ENCODE results near the gene F5.

DNA sequence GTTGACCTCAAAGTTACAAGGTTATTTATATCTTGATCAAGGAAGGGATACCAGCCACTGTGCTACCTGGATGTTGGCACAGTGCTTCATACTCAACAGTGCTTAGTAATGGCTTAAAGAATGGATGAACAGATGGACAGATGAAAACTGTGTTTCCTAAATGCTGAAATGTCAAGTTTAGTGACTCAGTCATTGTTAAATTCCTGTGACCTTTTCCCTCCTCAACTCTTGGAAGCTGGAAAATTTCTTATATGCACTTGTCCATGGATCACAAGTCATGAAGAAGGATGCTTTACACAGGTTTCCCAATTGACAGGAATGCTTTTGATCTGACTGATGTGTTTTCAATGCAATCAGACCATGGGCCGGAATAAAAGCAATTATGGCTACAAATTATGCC is 60.9 kb downstream of the F5 start:
- no peak for TF ChIP-seq POLR2A (IDR thresholded peaks at IDR 0.05)
- TF ChIP-seq, protein P1, sequence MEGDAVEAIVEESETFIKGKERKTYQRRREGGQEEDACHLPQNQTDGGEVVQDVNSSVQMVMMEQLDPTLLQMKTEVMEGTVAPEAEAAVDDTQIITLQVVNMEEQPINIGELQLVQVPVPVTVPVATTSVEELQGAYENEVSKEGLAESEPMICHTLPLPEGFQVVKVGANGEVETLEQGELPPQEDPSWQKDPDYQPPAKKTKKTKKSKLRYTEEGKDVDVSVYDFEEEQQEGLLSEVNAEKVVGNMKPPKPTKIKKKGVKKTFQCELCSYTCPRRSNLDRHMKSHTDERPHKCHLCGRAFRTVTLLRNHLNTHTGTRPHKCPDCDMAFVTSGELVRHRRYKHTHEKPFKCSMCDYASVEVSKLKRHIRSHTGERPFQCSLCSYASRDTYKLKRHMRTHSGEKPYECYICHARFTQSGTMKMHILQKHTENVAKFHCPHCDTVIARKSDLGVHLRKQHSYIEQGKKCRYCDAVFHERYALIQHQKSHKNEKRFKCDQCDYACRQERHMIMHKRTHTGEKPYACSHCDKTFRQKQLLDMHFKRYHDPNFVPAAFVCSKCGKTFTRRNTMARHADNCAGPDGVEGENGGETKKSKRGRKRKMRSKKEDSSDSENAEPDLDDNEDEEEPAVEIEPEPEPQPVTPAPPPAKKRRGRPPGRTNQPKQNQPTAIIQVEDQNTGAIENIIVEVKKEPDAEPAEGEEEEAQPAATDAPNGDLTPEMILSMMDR (IDR thresholded peaks at IDR 0.05), result no peak

All from lower leg skin (tissue), 3 donors.